ENCODE measurements around the gene HTATIP2. TPM values are rescaled to one million over a fixed set of nuclear protein-coding genes. Genes with fewer than 3 reads are reported as not detected.

HTATIP2 gene
- total and polyA plus RNA-seq, 2 experiments from 2014 or later, result 45.0 to 57.5 TPM

DNA sequence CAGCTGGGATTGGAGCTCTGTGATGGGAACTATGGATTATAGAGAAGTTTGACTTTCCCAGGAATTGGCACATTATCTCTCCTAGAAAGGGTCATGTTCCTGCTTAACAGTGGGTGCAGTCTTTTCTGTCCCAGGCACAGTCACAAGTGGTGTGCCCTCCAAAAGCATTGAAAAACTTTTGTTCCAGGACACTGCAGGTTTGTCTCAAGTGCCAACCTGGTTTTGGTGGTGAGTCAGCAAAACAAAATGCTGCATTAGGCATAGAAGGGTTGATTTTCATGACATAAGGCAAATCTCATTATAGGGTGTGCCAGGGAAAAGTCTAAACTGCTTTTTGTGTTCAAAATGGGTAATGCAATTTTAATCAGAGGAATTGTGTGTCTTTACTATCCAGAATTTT lies 4.9 kb downstream of the HTATIP2 start (continued):
- TF ChIP-seq, protein P1, sequence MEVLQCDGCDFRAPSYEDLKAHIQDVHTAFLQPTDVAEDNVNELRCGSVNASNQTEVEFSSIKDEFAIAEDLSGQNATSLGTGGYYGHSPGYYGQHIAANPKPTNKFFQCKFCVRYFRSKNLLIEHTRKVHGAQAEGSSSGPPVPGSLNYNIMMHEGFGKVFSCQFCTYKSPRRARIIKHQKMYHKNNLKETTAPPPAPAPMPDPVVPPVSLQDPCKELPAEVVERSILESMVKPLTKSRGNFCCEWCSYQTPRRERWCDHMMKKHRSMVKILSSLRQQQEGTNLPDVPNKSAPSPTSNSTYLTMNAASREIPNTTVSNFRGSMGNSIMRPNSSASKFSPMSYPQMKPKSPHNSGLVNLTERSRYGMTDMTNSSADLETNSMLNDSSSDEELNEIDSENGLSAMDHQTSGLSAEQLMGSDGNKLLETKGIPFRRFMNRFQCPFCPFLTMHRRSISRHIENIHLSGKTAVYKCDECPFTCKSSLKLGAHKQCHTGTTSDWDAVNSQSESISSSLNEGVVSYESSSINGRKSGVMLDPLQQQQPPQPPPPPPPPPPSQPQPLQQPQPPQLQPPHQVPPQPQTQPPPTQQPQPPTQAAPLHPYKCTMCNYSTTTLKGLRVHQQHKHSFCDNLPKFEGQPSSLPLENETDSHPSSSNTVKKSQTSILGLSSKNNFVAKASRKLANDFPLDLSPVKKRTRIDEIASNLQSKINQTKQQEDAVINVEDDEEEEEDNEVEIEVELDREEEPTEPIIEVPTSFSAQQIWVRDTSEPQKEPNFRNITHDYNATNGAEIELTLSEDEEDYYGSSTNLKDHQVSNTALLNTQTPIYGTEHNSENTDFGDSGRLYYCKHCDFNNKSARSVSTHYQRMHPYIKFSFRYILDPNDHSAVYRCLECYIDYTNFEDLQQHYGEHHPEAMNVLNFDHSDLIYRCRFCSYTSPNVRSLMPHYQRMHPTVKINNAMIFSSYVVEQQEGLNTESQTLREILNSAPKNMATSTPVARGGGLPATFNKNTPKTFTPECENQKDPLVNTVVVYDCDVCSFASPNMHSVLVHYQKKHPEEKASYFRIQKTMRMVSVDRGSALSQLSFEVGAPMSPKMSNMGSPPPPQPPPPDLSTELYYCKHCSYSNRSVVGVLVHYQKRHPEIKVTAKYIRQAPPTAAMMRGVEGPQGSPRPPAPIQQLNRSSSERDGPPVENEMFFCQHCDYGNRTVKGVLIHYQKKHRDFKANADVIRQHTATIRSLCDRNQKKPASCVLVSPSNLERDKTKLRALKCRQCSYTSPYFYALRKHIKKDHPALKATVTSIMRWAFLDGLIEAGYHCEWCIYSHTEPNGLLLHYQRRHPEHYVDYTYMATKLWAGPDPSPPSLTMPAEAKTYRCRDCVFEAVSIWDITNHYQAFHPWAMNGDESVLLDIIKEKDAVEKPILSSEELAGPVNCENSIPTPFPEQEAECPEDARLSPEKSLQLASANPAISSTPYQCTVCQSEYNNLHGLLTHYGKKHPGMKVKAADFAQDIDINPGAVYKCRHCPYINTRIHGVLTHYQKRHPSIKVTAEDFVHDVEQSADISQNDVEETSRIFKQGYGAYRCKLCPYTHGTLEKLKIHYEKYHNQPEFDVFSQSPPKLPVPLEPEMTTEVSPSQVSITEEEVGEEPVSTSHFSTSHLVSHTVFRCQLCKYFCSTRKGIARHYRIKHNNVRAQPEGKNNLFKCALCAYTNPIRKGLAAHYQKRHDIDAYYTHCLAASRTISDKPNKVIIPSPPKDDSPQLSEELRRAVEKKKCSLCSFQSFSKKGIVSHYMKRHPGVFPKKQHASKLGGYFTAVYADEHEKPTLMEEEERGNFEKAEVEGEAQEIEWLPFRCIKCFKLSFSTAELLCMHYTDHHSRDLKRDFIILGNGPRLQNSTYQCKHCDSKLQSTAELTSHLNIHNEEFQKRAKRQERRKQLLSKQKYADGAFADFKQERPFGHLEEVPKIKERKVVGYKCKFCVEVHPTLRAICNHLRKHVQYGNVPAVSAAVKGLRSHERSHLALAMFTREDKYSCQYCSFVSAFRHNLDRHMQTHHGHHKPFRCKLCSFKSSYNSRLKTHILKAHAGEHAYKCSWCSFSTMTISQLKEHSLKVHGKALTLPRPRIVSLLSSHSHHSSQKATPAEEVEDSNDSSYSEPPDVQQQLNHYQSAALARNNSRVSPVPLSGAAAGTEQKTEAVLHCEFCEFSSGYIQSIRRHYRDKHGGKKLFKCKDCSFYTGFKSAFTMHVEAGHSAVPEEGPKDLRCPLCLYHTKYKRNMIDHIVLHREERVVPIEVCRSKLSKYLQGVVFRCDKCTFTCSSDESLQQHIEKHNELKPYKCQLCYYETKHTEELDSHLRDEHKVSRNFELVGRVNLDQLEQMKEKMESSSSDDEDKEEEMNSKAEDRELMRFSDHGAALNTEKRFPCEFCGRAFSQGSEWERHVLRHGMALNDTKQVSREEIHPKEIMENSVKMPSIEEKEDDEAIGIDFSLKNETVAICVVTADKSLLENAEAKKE (CRISPR knock-in tag; IDR thresholded peaks at IDR 0.05), result no peak
- no peak for TF ChIP-seq JUNB (IDR thresholded peaks at IDR 0.05; ENCODE audit: unreplicated experiment)
- no peak for TF ChIP-seq NANOG (IDR thresholded peaks at IDR 0.05; ENCODE audit: borderline replicate concordance)
- no peak for TF ChIP-seq ZNF331 (CRISPR knock-in tag; IDR thresholded peaks at IDR 0.05; ENCODE audit: low read depth)
- TF ChIP-seq ZNF114 (CRISPR knock-in tag; IDR thresholded peaks at IDR 0.05), result no peak
- TF ChIP-seq CREB1 (CRISPR knock-in tag; IDR thresholded peaks at IDR 0.05; ENCODE audit: low read depth), result no peak
- TF ChIP-seq EZH2phosphoT487 (IDR thresholded peaks at IDR 0.05; ENCODE audit: unreplicated experiment), result no peak
- TF ChIP-seq, protein P2, sequence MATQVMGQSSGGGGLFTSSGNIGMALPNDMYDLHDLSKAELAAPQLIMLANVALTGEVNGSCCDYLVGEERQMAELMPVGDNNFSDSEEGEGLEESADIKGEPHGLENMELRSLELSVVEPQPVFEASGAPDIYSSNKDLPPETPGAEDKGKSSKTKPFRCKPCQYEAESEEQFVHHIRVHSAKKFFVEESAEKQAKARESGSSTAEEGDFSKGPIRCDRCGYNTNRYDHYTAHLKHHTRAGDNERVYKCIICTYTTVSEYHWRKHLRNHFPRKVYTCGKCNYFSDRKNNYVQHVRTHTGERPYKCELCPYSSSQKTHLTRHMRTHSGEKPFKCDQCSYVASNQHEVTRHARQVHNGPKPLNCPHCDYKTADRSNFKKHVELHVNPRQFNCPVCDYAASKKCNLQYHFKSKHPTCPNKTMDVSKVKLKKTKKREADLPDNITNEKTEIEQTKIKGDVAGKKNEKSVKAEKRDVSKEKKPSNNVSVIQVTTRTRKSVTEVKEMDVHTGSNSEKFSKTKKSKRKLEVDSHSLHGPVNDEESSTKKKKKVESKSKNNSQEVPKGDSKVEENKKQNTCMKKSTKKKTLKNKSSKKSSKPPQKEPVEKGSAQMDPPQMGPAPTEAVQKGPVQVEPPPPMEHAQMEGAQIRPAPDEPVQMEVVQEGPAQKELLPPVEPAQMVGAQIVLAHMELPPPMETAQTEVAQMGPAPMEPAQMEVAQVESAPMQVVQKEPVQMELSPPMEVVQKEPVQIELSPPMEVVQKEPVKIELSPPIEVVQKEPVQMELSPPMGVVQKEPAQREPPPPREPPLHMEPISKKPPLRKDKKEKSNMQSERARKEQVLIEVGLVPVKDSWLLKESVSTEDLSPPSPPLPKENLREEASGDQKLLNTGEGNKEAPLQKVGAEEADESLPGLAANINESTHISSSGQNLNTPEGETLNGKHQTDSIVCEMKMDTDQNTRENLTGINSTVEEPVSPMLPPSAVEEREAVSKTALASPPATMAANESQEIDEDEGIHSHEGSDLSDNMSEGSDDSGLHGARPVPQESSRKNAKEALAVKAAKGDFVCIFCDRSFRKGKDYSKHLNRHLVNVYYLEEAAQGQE (IDR thresholded peaks at IDR 0.05; ENCODE audit: unreplicated experiment), result no peak
- TF ChIP-seq, protein P3, sequence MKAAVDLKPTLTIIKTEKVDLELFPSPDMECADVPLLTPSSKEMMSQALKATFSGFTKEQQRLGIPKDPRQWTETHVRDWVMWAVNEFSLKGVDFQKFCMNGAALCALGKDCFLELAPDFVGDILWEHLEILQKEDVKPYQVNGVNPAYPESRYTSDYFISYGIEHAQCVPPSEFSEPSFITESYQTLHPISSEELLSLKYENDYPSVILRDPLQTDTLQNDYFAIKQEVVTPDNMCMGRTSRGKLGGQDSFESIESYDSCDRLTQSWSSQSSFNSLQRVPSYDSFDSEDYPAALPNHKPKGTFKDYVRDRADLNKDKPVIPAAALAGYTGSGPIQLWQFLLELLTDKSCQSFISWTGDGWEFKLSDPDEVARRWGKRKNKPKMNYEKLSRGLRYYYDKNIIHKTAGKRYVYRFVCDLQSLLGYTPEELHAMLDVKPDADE (IDR thresholded peaks at IDR 0.05), result no peak
